NB4 (cell line): ENCODE data around the gene HERC5.

Source experiments
- DNase-seq: peaks from one replicate; pipeline ENCODE4 v3.0.0; 2010; ENCODE audit warnings: low read depth
- H3K4me3 ChIP-seq: one replicate; pipeline ENCODE4 v1.5.1; 2011; ENCODE audit warnings: mild to moderate bottlenecking, low read depth, low read length, moderate library complexity
- CTCF ChIP-seq: IDR thresholded peaks from one replicate; pipeline ENCODE4 v1.5.1; 2012; ENCODE audit warnings: low read depth, low read length
- MAX ChIP-seq: IDR thresholded peaks from 2 replicates; pipeline ENCODE4 v1.6.1; 2011; ENCODE audit warnings: low read depth, low read length
- MYC ChIP-seq: IDR thresholded peaks from 2 replicates; pipeline ENCODE4 v1.6.1; 2011; ENCODE audit warnings: low read depth, low read length
- POLR2A ChIP-seq: IDR thresholded peaks from 2 replicates; pipeline ENCODE4 v1.6.1; 2011; ENCODE audit warnings: mild to moderate bottlenecking; ENCODE audit not compliant: insufficient read length; ENCODE audit errors: extremely low read depth

Gene HERC5

DNA sequence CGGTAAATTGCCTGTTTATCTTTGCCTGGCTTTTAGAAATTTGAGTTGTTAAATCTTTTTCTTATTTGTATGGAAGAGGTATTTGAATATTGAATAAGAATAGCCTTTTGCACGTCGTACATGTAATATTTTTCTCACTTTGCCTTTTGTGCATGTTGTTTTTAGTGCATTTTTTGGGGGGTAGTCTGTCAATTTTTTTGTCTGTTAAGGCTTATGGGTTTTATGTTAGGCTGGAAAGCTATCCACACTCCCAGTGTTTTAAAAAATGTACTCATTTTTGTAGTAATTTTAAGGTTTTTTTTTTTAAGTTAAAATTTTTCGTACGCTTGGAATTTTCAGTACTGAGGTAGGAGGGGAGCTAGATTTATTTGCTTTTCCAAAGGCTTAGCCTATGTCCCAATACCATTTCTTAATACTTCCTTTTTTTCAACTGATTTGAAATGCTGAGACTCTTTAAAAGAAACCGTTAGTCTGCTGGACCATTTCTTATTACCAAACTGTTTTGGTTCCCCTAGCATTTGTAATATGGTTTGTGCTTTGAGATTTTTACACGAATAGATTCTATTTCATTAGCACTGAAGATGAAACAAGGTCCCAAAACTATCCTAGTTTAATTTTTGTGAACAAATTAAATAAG is 1.3 kb downstream of the HERC5 start:
- DNase-seq = peak; percentile 63
- peak overlapping the region; percentile 72 for H3K4me3 ChIP-seq
- TF ChIP-seq MYC (no peak), POLR2A (no peak), CTCF (no peak), MAX (no peak)

GRCh38 chr4:88465653-88466192 is 8.8 kb downstream of the HERC5 start:
- no peak overlapping the region for H3K4me3 ChIP-seq
- TF ChIP-seq MAX = no peak
- no peak for DNase-seq

- no peak overlapping the region for H3K4me3 ChIP-seq
- TF ChIP-seq CTCF (no peak), POLR2A (no peak), MAX (no peak), MYC (no peak)
- DNase-seq = no peak
Observed at GRCh38 chr4:88467392-88467791, 10.5 kb downstream of the HERC5 start.

DNA sequence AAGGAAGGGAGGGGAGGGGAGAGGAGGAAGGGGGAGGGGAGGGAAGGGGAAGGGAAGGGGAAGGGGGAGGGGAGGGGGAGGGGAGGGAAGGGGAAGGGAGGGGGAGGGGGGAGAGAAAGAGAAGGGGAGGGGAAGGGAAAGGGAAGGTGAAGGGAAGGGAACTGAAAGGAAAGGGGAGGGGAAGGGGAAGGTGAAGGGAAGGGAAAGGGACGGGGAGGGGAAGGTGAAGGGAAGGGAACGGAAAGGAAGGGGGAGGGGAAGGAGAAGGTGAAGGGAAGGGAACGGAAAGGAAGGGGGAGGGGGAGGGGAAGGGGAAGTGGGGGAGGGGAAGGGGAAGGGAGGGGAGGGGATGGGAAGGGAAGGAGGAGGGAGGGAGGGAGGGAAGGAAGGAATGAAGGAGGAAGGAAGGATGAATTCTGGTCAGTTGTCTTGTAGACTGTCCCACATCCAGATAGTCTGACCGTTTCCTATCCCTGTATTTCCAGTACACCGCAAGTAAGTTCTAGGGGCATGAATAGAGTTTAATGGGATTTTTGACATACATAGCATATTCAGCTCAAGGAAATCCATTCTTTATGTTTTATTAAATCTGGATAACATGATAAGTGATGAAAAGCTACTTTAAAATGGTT is 20.4 kb downstream of the HERC5 start:
- TF ChIP-seq MAX (no peak), POLR2A (no peak), CTCF (no peak), MYC (no peak)
- no peak for DNase-seq
- H3K4me3 ChIP-seq = no peak overlapping the region

DNA sequence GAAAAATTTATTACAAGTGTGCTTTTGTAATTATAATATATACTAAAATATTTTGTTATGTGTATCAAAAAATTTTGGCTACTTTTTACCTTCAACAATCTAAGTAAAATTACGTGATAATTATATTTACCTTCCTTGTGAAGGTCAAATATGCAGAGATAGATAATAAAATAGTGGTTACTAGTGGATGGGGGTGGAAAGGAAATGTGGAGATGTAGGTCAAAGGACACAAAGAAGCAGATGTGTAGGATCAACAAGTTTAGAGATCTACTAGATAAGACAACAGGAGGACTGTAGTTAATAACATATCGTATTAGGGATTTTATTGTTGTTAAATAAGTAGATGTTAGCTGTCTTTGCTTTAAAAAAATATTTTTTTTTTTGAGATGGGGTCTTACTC is 21.3 kb downstream of the HERC5 start:
- no peak for DNase-seq
- H3K4me3 ChIP-seq = no peak overlapping the region
- no peak for TF ChIP-seq MYC
- TF ChIP-seq MAX = no peak
- no peak for TF ChIP-seq CTCF
- TF ChIP-seq POLR2A = no peak

- H3K4me3 ChIP-seq = no peak overlapping the region
- TF ChIP-seq POLR2A = no peak
- no peak for TF ChIP-seq MYC
- TF ChIP-seq MAX = no peak
- TF ChIP-seq CTCF = no peak
- DNase-seq = no peak
Observed at GRCh38 chr4:88481537-88481936, 24.6 kb downstream of the HERC5 start.
